GM12874 (cell line): Measurements from ENCODE around the gene KCTD1.

Source experiments
- TF ChIP-seq, protein P1 (sequence below): IDR thresholded peaks from 2 replicates; pipeline ENCODE4 v1.5.1; 2011; ENCODE audit warnings: low read depth, mild to moderate bottlenecking, control low read depth, low read length, moderate library complexity; ENCODE audit not compliant: insufficient read depth

The KCTD1 gene

DNA sequence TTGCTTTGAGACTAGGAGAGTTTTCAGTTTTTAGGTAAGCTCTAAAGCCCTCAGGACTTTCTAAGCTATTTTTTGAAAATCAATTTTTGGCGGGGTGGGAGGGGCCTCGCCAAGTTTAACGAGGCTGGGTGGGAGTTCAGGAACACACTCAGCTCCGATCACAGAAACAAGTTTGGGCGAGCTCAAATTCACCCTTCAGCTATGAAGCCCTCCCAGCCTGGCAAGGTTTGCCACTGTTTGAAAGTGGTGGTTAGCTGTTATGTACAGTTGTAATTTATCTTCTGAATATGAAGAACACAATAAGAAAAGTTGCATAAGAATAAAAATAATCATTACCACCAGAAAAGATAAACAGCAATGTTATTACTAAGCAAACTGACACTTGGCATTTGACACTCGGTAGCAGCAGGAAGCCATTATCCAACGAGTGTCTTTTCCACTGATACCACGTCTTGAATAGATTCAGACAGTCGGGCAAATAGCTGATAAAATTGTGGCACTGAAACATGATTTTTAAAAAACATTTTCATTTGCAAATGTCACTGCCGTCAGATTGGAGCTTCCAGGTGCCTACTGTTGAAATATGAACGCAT is 59.8 kb downstream of the KCTD1 start:
- TF ChIP-seq, protein P1, sequence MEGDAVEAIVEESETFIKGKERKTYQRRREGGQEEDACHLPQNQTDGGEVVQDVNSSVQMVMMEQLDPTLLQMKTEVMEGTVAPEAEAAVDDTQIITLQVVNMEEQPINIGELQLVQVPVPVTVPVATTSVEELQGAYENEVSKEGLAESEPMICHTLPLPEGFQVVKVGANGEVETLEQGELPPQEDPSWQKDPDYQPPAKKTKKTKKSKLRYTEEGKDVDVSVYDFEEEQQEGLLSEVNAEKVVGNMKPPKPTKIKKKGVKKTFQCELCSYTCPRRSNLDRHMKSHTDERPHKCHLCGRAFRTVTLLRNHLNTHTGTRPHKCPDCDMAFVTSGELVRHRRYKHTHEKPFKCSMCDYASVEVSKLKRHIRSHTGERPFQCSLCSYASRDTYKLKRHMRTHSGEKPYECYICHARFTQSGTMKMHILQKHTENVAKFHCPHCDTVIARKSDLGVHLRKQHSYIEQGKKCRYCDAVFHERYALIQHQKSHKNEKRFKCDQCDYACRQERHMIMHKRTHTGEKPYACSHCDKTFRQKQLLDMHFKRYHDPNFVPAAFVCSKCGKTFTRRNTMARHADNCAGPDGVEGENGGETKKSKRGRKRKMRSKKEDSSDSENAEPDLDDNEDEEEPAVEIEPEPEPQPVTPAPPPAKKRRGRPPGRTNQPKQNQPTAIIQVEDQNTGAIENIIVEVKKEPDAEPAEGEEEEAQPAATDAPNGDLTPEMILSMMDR: no peak

DNA sequence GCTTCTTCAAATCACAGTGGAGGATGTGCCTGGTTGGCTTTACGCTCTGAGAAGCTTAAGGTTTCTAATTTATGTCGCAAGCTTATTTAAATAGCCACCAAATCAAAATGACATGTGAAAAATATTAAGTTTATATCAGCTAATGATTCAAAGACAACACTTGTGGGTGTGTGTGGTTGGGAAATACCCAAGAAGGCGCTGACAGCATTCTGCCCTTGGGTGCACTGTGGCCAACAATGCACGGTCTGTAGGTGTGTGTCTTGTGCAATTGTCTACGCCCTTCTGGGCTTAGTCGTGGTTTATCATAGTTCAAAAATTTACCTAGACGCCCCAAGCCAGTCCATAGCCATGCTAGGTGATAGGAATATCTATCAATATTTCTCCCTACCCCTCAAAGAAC is 60.9 kb downstream of the KCTD1 start:
- TF ChIP-seq, protein P1: no peak

DNA sequence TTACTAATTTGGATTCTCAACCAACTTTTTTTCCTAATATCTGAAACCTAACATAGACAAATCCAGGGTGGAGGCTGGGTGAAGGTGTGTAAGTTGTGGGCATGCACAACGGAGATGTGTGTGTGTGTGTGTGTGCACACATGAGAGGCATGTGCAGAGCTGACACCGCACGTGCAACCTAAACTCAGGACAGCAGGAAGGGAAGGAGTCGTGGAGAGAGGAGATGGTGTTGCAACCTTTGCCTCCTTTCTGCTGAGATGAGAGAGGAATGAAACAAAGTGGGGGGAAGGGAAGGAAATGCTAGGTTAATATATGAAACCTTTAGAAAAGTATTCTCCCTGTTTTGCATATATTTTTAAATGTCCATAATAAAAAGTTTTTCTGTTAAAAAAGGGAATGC is 64.7 kb downstream of the KCTD1 start:
- TF ChIP-seq, protein P1: no peak

DNA sequence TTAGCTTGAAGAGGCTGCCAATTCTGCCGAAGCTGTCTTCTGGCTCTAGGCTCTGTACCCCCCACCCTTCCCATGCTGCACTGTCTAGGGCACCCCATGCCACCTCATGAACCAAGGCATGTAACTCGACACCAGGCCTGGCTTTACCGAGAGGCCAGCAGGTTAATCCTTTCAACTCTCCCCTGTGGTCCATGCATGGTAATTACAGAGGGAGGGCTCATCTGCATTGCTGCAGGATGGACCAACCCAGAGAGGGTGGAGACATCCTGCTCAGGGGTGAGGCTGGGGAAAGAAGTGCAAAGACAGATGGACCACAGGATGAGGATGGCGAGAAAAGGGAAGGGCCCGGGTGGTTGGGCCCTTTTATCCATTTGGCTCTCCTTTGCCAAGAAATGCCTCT is 65.8 kb downstream of the KCTD1 start:
- TF ChIP-seq, protein P1: no peak

DNA sequence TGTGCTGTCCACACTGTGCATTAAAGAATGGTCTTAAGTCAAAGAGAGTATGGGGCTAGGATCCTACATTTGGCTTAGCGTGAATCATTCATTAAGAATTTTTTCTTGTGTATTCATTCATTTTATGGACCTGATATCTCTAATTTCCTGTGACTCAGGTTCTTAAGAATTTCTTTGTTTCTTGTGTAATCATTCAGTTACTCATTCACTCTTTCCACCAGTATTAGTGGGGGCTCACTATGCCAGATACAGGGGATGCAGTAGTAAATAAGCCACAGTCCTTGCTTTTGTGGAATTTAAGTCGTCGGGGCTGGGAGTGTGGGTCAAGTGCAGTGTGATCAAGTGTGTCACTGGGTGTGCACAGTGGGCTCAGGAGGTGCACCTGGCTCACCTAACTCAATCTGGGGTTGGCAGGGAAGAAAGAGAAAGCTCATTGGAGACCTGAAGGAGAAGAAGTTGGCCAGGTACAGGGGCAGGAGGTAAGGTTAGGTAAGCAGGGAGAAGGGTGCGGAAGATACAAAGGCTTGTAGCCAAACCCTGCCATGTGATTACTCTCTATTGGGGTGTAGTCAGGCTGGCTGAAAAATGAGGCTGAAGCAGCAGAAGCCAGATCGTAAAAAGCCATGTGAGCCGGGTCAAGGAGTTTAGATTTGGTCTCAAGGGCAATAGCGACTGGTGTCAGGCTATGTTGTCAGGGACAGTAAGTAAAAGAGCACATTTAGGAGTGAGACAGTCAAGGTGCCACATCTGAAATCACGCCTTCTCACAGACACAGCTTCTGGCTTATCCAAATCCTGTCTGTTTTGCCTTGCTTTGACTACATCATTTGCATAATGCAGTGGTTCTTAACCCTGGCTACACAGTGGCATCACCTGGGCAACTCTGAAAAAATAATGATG is 67.2 kb downstream of the KCTD1 start:
- TF ChIP-seq, protein P1: no peak

DNA sequence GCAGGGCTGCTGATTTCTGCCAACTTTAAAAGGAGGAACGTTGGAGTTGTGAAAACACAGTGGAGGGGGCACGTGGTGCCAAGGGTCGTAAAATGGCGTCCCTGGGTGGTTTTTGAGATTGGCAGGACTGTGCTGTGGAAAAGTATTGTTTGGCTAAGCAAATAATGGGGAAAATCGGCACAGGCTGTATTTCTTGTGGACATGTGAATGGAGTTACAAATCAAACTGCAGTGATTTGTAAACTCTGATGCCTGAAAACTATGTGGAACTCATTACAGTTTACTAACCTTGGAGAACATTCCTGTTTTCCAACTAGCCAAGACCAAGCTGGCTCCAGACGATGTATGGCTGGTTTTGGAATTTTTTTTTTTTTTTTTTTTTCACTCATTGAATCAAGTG is 68.7 kb downstream of the KCTD1 start:
- TF ChIP-seq, protein P1: no peak

DNA sequence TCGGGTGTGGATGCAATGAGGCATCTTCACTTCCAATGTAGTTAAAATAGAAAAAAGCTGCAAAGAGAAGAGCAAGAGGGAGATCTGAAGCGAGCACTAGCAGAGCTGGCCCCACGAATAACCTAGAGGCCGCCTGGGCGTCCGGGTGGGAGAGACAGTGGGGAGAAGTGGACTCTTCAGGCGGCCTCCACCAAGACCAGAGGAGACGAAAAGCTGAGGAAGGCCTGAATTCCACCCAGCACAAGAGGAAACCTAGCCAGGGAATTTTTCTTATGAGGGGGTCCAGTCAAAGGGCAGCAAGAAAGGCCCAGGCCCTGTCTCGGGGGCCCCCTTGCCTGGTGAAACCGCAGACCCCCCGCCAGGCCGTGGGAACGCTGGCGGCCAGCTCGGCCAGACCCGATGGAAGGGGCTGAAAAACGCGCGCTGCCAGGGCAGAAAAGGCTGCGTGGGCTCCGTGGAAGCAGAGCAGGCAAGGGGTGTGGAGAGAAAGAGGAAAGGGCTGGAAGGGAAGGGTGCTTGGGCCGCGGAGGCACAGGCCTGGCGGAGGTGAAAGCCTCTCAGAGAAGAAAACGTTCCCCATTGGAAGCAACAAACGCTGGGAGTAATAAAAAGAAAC is 69.2 kb downstream of the KCTD1 start:
- TF ChIP-seq, protein P1: no peak
